KOPT-K1 (cell line): ENCODE data around the gene CACNA1D.

Experiments used
- H3K27ac ChIP-seq: fragments of 200-600 bp; sonication (generic); 2 replicates; pipeline ENCODE4 v1.5.1; 2016; ENCODE audit warnings: antibody characterized with exemption, mild to moderate bottlenecking, low read depth, low read length; ENCODE audit not compliant: poor library complexity, severe bottlenecking
- H3K36me3 ChIP-seq: fragments of 200-600 bp; sonication (generic); 2 replicates; pipeline ENCODE4 v1.5.1; 2017; ENCODE audit warnings: antibody characterized with exemption, mild to moderate bottlenecking, low read length, moderate library complexity; ENCODE audit not compliant: insufficient read depth
- H3K9me3 ChIP-seq: fragments of 200-600 bp; sonication (generic); 2 replicates; pipeline ENCODE4 v1.5.1; 2017; ENCODE audit warnings: antibody characterized with exemption, low read length, mild to moderate bottlenecking; ENCODE audit not compliant: insufficient read depth, poor library complexity, severe bottlenecking

Gene CACNA1D

GRCh38 chr3:53711387-53711786, 217.0 kb downstream of the CACNA1D start:
- Histone ChIP-seq H3K9me3 (no peaks in the 10 kb centered on the region), H3K36me3 (no peaks in the 10 kb centered on the region), H3K27ac (no peak overlapping the region)

GRCh38 chr3:53712817-53713388, 218.5 kb downstream of the CACNA1D start:
- H3K9me3 ChIP-seq: no peaks in the 10 kb centered on the region
- no peaks in the 10 kb centered on the region for H3K36me3 ChIP-seq
- H3K27ac ChIP-seq: no peak overlapping the region

- no peaks in the 10 kb centered on the region for H3K36me3 ChIP-seq
- no peaks in the 10 kb centered on the region for H3K9me3 ChIP-seq
- no peak overlapping the region for H3K27ac ChIP-seq
These were observed 219.2 kb downstream of the CACNA1D start for GRCh38 chr3:53713626-53714025.

GRCh38 chr3:53715815-53716483, 221.5 kb downstream of the CACNA1D start:
- Histone ChIP-seq H3K36me3 (no peaks in the 10 kb centered on the region), H3K27ac (no peak overlapping the region), H3K9me3 (no peaks in the 10 kb centered on the region)

- Histone ChIP-seq H3K36me3 (no peaks in the 10 kb centered on the region), H3K27ac (no peak overlapping the region), H3K9me3 (no peaks in the 10 kb centered on the region)
These were observed 222.6 kb downstream of the CACNA1D start for GRCh38 chr3:53716998-53717397.

- Histone ChIP-seq H3K27ac (peak overlapping the region; percentile 53), H3K36me3 (no peaks in the 10 kb centered on the region), H3K9me3 (no peaks in the 10 kb centered on the region)
These were observed 224.1 kb downstream of the CACNA1D start for GRCh38 chr3:53718462-53718861.

GRCh38 chr3:53719796-53720195, 225.4 kb downstream of the CACNA1D start:
- Histone ChIP-seq H3K36me3 (no peaks in the 10 kb centered on the region), H3K9me3 (no peaks in the 10 kb centered on the region), H3K27ac (peak overlapping the region; percentile 53)

- H3K36me3 ChIP-seq: no peaks in the 10 kb centered on the region
- H3K9me3 ChIP-seq: no peaks in the 10 kb centered on the region
- no peak overlapping the region for H3K27ac ChIP-seq
These were observed 227.0 kb downstream of the CACNA1D start for GRCh38 chr3:53721187-53722119.

GRCh38 chr3:53724566-53724965, 230.2 kb downstream of the CACNA1D start:
- Histone ChIP-seq H3K36me3 (no peaks in the 10 kb centered on the region), H3K9me3 (no peaks in the 10 kb centered on the region), H3K27ac (no peak overlapping the region)

GRCh38 chr3:53725387-53725995, 231.1 kb downstream of the CACNA1D start:
- Histone ChIP-seq H3K36me3 (no peaks in the 10 kb centered on the region), H3K9me3 (no peaks in the 10 kb centered on the region)

GRCh38 chr3:53726643-53727042, 232.2 kb downstream of the CACNA1D start:
- Histone ChIP-seq H3K9me3 (no peaks in the 10 kb centered on the region), H3K36me3 (no peaks in the 10 kb centered on the region)

More at GRCh38 chr3:53725387-53725995, 231.1 kb downstream of the CACNA1D start:
- H3K27ac ChIP-seq: no peak overlapping the region

GRCh38 chr3:53728606-53729005, 234.2 kb downstream of the CACNA1D start:
- no peak overlapping the region for H3K27ac ChIP-seq
- H3K9me3 ChIP-seq: no peaks in the 10 kb centered on the region
- H3K36me3 ChIP-seq: no peaks in the 10 kb centered on the region

More at GRCh38 chr3:53726643-53727042, 232.2 kb downstream of the CACNA1D start:
- no peak overlapping the region for H3K27ac ChIP-seq

- H3K36me3 ChIP-seq: no peaks in the 10 kb centered on the region
- no peak overlapping the region for H3K27ac ChIP-seq
- H3K9me3 ChIP-seq: no peaks in the 10 kb centered on the region
These were observed 234.7 kb downstream of the CACNA1D start for GRCh38 chr3:53729159-53729558.

GRCh38 chr3:53729618-53730017, 235.2 kb downstream of the CACNA1D start:
- Histone ChIP-seq H3K36me3 (no peaks in the 10 kb centered on the region), H3K9me3 (no peaks in the 10 kb centered on the region), H3K27ac (no peak overlapping the region)

- Histone ChIP-seq H3K36me3 (no peaks in the 10 kb centered on the region), H3K9me3 (no peaks in the 10 kb centered on the region), H3K27ac (no peak overlapping the region)
These were observed 236.2 kb downstream of the CACNA1D start for GRCh38 chr3:53730576-53730975.
